OCI-LY1 (cell line): Measurements from ENCODE around the gene P4HA1.

ENCODE experiments used
- EZH2 ChIP-seq: fragments of 200-600 bp; sonication (generic), shearing (Covaris generic); IDR thresholded peaks from 2 replicates; pipeline ENCODE4 v1.8.0; 2017; ENCODE audit warnings: borderline replicate concordance, mixed run types, mild to moderate bottlenecking, antibody characterized with exemption, low read length, moderate library complexity, mixed read lengths
- TF ChIP-seq, protein P1 (sequence below): fragments of 200-600 bp; sonication (generic), shearing (Covaris generic); IDR thresholded peaks from 2 replicates; pipeline ENCODE4 v1.5.1; 2017; ENCODE audit warnings: mild to moderate bottlenecking, antibody characterized with exemption, low read length, moderate library complexity, mixed read lengths

DNA sequence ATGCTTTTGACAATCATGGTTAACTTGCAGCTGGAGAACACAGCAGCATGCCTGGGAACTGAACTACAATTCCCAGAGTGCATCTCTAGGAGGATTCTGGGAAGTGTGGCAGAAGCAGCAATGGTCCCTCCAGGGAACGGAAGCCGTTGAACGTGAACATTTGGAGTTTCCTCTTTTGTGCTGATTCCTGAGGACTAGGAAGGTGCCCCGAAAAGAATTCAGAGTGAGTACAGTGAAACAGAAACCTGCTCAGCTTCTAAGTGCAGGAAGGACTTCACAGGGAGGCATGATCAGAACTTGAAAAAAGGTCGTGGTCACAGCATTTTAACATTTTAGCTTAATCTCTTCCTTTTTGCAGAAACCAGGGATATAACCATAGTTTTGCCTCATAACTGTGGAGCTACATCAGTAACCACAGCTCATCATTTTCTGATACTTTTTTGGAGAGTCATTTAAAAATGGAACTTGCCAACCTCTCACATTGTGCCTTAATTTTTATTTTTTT lies 13.7 kb upstream of the P4HA1 start, which contains the start of gene NUDT13:
- TF ChIP-seq, protein P1, sequence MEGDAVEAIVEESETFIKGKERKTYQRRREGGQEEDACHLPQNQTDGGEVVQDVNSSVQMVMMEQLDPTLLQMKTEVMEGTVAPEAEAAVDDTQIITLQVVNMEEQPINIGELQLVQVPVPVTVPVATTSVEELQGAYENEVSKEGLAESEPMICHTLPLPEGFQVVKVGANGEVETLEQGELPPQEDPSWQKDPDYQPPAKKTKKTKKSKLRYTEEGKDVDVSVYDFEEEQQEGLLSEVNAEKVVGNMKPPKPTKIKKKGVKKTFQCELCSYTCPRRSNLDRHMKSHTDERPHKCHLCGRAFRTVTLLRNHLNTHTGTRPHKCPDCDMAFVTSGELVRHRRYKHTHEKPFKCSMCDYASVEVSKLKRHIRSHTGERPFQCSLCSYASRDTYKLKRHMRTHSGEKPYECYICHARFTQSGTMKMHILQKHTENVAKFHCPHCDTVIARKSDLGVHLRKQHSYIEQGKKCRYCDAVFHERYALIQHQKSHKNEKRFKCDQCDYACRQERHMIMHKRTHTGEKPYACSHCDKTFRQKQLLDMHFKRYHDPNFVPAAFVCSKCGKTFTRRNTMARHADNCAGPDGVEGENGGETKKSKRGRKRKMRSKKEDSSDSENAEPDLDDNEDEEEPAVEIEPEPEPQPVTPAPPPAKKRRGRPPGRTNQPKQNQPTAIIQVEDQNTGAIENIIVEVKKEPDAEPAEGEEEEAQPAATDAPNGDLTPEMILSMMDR, result no peak
- TF ChIP-seq EZH2, result no peak
